MG63 (cell line): Measurements from ENCODE around the gene ROM1. TPM values are rescaled to one million over a fixed set of nuclear protein-coding genes. Genes with fewer than 3 reads are reported as not detected.
"Not testable (repeated sequence)": the region's sequence is repeated elsewhere in the genome, so short reads cannot be mapped to it uniquely, and the experiment has no call there.

Experiments used
- DNase-seq: peaks from one replicate; pipeline ENCODE4 v3.0.0-alpha.2; 2020
- H3K27me3 ChIP-seq: fragments of 250-450 bp; sonication (Bioruptor Pico); 2 replicates; pipeline ENCODE4 v1.5.1; 2020; ENCODE audit warnings: mild to moderate bottlenecking, moderate library complexity
- H3K36me3 ChIP-seq: fragments of 250-450 bp; sonication (Bioruptor Pico); 2 replicates; pipeline ENCODE4 v1.5.1; 2020; ENCODE audit warnings: mild to moderate bottlenecking, moderate library complexity
- H3K4me3 ChIP-seq: fragments of 250-450 bp; sonication (Bioruptor Pico); 2 replicates; pipeline ENCODE4 v1.5.1; 2020; ENCODE audit warnings: mild to moderate bottlenecking, moderate library complexity
- H3K9me3 ChIP-seq: fragments of 250-450 bp; sonication (Bioruptor Pico); 2 replicates; pipeline ENCODE4 v1.5.1; 2020; ENCODE audit warnings: mild to moderate bottlenecking, moderate library complexity
- total RNA-seq: library from RNA; depleted of rRNA; stranded (reverse); fragments of >200 nt; shearing (Covaris generic); gene quantifications from 2 replicates; pipeline ENCODE4 v1.2.3, GENCODE V29; 2014; ENCODE audit warnings: low replicate concordance

Gene ROM1
- total RNA-seq, 1 experiment from 2014 or later: 8.5 TPM

GRCh38 chr11:62602141-62603071 is 10.7 kb upstream of the ROM1 start:
- Histone ChIP-seq H3K4me3 (peak overlapping the region; percentile 91; the same call in 1 of the 2 replicates), H3K9me3 (no peaks in the 10 kb centered on the region), H3K27me3 (no peaks in the 10 kb centered on the region), H3K36me3 (peaks cover 47% of the 10 kb centered on the region)
- DNase-seq: no peak

- peaks cover 44% of the 10 kb centered on the region for H3K36me3 ChIP-seq
- H3K4me3 ChIP-seq: no peak overlapping the region
- no peak for DNase-seq
- no peaks in the 10 kb centered on the region for H3K27me3 ChIP-seq
- H3K9me3 ChIP-seq: no peaks in the 10 kb centered on the region
These were observed 10.0 kb upstream of the ROM1 start for GRCh38 chr11:62603072-62603408.

- Histone ChIP-seq H3K27me3 (no peaks in the 10 kb centered on the region), H3K9me3 (no peaks in the 10 kb centered on the region), H3K36me3 (peaks cover 40% of the 10 kb centered on the region), H3K4me3 (no peak overlapping the region)
- DNase-seq: no peak
These were observed 9.2 kb upstream of the ROM1 start for GRCh38 chr11:62603776-62604299.

GRCh38 chr11:62604460-62605120 is 8.5 kb upstream of the ROM1 start:
- H3K4me3 ChIP-seq: no peak overlapping the region
- H3K27me3 ChIP-seq: no peaks in the 10 kb centered on the region
- no peaks in the 10 kb centered on the region for H3K9me3 ChIP-seq
- H3K36me3 ChIP-seq: peaks cover 38% of the 10 kb centered on the region
- DNase-seq: no peak

GRCh38 chr11:62605467-62605866 is 7.6 kb upstream of the ROM1 start:
- DNase-seq: no peak
- Histone ChIP-seq H3K9me3 (no peaks in the 10 kb centered on the region), H3K4me3 (no peak overlapping the region), H3K36me3 (peaks cover 36% of the 10 kb centered on the region), H3K27me3 (no peaks in the 10 kb centered on the region)

- no peak for DNase-seq
- no peaks in the 10 kb centered on the region for H3K27me3 ChIP-seq
- no peak overlapping the region for H3K4me3 ChIP-seq
- peaks cover 36% of the 10 kb centered on the region for H3K36me3 ChIP-seq
- H3K9me3 ChIP-seq: no peaks in the 10 kb centered on the region
These were observed 7.2 kb upstream of the ROM1 start for GRCh38 chr11:62605902-62606301.

GRCh38 chr11:62607714-62608113 is 5.3 kb upstream of the ROM1 start:
- H3K36me3 ChIP-seq: peaks cover 30% of the 10 kb centered on the region
- no peaks in the 10 kb centered on the region for H3K27me3 ChIP-seq
- H3K9me3 ChIP-seq: no peaks in the 10 kb centered on the region
- DNase-seq: no peak
- H3K4me3 ChIP-seq: no peak overlapping the region

- Histone ChIP-seq H3K27me3 (no peaks in the 10 kb centered on the region), H3K36me3 (peaks cover 28% of the 10 kb centered on the region), H3K9me3 (no peaks in the 10 kb centered on the region), H3K4me3 (no peak overlapping the region)
- DNase-seq: no peak
These were observed 4.3 kb upstream of the ROM1 start for GRCh38 chr11:62608776-62609175.

GRCh38 chr11:62610403-62610802 is 2.7 kb upstream of the ROM1 start:
- Histone ChIP-seq H3K4me3 (no peak overlapping the region), H3K9me3 (no peaks in the 10 kb centered on the region), H3K27me3 (no peaks in the 10 kb centered on the region), H3K36me3 (peaks cover 29% of the 10 kb centered on the region)
- no peak for DNase-seq

- Histone ChIP-seq H3K4me3 (peak overlapping the region; percentile 77), H3K36me3 (peaks cover 35% of the 10 kb centered on the region), H3K9me3 (no peaks in the 10 kb centered on the region), H3K27me3 (no peaks in the 10 kb centered on the region)
- DNase-seq: no peak
These were observed 2.0 kb upstream of the ROM1 start for GRCh38 chr11:62610814-62611704.

GRCh38 chr11:62611705-62612365 is 1.2 kb upstream of the ROM1 start:
- Histone ChIP-seq H3K36me3 (peaks cover 36% of the 10 kb centered on the region), H3K27me3 (no peaks in the 10 kb centered on the region), H3K4me3 (peak overlapping the region; percentile 77), H3K9me3 (no peaks in the 10 kb centered on the region)
- peak; percentile 81 for DNase-seq

GRCh38 chr11:62613291-62613778 is 278 bp downstream of the ROM1 start:
- H3K4me3 ChIP-seq: no peak overlapping the region; the same call in 1 of the 2 replicates
- DNase-seq: no peak

GRCh38 chr11:62614275-62614674 is 1.2 kb downstream of the ROM1 start:
- H3K27me3 ChIP-seq: no peaks in the 10 kb centered on the region
- no peak overlapping the region for H3K4me3 ChIP-seq
- H3K36me3 ChIP-seq: peaks cover 36% of the 10 kb centered on the region
- no peaks in the 10 kb centered on the region for H3K9me3 ChIP-seq
- peak; percentile 27 for DNase-seq

More at GRCh38 chr11:62613291-62613778, 278 bp downstream of the ROM1 start:
- Histone ChIP-seq H3K9me3 (no peaks in the 10 kb centered on the region), H3K36me3 (peaks cover 36% of the 10 kb centered on the region), H3K27me3 (no peaks in the 10 kb centered on the region)

- no peak for DNase-seq
- no peaks in the 10 kb centered on the region for H3K27me3 ChIP-seq
- peaks cover 32% of the 10 kb centered on the region for H3K36me3 ChIP-seq
- no peaks in the 10 kb centered on the region for H3K9me3 ChIP-seq
- no peak overlapping the region for H3K4me3 ChIP-seq
These were observed 2.5 kb downstream of the ROM1 start for GRCh38 chr11:62615521-62615920.

- H3K36me3 ChIP-seq: peaks cover 29% of the 10 kb centered on the region
- not testable (repeated sequence) for H3K27me3 ChIP-seq, H3K4me3 ChIP-seq, DNase-seq, H3K9me3 ChIP-seq
These were observed 3.9 kb downstream of the ROM1 start for GRCh38 chr11:62616957-62617356.

- peaks cover 32% of the 10 kb centered on the region for H3K36me3 ChIP-seq
- peak overlapping the region; percentile 73 for H3K4me3 ChIP-seq
- H3K9me3 ChIP-seq: no peaks in the 10 kb centered on the region
- DNase-seq: no peak
- no peaks in the 10 kb centered on the region for H3K27me3 ChIP-seq
These were observed 8.0 kb downstream of the ROM1 start for GRCh38 chr11:62621027-62621566.
